ENCODE data around the gene SLC8A2.

SLC8A2 gene

DNA sequence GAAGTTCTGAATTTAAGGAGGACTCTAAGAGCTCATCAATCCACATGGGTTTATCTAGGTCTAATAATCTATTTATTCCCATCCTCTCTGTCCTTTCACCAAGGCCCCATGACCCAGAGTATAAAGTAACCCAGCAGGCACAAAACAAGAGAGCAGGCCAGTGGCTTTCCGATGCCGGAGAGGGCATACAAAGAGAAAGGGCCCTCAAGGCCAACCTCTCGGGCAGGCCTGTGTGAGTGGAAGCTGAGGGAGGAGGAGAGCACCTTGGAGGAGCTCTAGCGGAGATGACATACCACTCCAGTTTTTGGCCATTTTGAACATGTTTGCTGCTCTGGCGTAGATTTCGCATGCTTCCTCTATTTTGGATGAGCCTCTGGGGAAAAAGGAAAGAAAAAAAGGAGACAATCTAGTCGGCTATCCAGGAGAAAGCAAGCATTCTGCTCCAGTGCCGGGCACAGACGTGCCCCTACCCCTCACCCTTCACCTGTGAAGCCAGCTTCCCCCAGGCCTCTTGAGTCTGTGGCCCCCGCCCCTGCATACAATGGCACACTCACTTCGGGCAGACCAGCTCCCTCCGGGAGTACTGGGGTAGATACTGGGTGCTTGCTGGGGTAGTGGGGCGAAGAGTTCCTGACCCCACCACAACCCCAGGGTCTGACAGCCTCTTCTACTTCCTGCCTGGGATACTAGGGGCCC, 31.6 kb upstream of the SLC8A2 start:
- peaks cover 73% of the 10 kb centered on the region for H3K36me3 ChIP-seq
- no peak overlapping the region for H3K27ac ChIP-seq
- DNase-seq: no peak
- no peaks in the 10 kb centered on the region for H3K27me3 ChIP-seq (ENCODE audit: insufficient read depth, low read depth, severe bottlenecking)
- TF ChIP-seq CTCF (IDR thresholded peaks at IDR 0.05; ENCODE audit: low read depth, low read length): no peak
- no peak overlapping the region for H3K4me3 ChIP-seq (ENCODE audit: low read depth, low read length)
- H3K9me3 ChIP-seq (ENCODE audit: severe bottlenecking): no peaks in the 10 kb centered on the region

DNA sequence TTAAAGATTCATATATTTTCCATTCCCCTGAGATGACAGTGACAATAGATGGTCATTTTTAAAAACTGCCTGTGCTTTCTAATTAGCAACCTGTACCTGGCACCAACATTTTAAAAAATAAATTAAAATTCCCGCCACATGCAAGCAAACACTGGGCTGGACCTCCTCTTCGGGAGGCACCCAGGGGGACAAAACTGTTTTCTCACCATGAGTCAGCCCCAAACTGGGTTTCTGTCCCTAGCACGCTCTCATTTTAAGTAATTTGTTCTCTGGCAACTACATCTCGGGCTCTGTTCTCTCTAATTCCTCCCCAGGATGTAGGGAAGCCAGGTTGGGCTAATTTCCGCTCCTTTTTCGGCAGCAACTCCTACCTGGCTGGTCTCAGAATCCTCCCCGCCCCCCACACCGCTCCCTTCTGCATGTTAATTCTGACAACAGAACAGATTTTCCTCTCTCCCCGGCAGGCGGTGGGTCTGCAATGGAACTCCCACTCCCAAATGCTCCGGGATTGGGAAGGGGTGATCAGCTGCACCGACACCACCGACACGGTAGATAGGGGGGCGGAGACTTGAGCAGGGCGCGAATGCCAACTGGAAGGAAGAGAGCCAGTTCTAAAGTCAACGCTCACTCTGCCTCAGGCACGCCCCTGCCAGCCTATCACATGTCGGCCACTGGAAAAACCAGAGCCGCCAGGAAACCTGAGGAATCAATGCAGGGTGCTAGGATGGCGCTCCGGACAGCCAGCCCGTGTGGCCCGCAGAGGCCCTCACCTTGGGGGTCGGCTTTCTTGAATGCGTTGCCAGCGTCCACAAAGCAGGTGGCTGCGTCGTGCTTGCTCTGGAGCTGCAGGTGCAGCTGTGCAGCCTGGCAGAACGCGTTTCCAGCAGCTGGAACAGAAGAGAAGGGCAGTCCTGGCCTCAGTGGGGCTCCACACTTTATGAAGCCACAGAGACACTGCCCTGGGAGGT, 28.5 kb upstream of the SLC8A2 start:
- Histone ChIP-seq H3K36me3 (peaks cover 86% of the 10 kb centered on the region), H3K9me3 (ENCODE audit: severe bottlenecking) (no peaks in the 10 kb centered on the region), H3K27me3 (ENCODE audit: insufficient read depth, low read depth, severe bottlenecking) (no peaks in the 10 kb centered on the region), H3K4me3 (ENCODE audit: low read depth, low read length) (no peak overlapping the region), H3K27ac (peak overlapping the region; percentile 25; the same call in 1 of the 2 replicates)
- DNase-seq: no peak
- TF ChIP-seq CTCF (IDR thresholded peaks at IDR 0.05; ENCODE audit: low read depth, low read length): no peak

DNA sequence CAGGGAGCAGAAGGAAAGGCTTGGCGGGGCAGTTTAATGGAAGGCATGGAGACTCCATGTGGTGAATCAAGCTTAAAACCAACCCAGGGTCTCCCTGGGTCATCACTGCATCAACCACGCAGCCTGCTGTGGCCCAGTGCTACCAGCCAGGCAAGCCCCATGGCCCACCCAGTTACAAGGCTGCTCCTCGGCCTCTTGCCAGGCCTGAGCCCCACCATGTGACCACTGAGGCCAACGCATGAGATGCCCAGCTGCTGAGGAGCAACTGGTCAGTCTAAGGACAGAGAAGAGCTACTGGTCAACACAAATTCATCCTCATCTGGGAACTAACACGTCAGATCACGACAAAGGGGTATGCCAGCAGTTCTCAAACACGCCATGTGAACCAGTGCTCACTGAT, 27.7 kb upstream of the SLC8A2 start:
- no peak for TF ChIP-seq CTCF (IDR thresholded peaks at IDR 0.05; ENCODE audit: low read depth, low read length)
- no peak overlapping the region for H3K4me3 ChIP-seq (ENCODE audit: low read depth, low read length)

GRCh38 chr19:47498561-47498960, 26.9 kb upstream of the SLC8A2 start:
- H3K27me3 ChIP-seq (ENCODE audit: insufficient read depth, low read depth, severe bottlenecking): no peaks in the 10 kb centered on the region
- no peaks in the 10 kb centered on the region for H3K9me3 ChIP-seq (ENCODE audit: severe bottlenecking)
- no peak overlapping the region for H3K4me3 ChIP-seq (ENCODE audit: low read depth, low read length)
- peaks cover 82% of the 10 kb centered on the region for H3K36me3 ChIP-seq
- no peak for DNase-seq
- TF ChIP-seq CTCF (IDR thresholded peaks at IDR 0.05; ENCODE audit: low read depth, low read length): no peak
- H3K27ac ChIP-seq: peak overlapping the region; percentile 75; the same call in 1 of the 2 replicates

More for the DNA sequence above, 27.7 kb upstream of the SLC8A2 start:
- H3K27me3 ChIP-seq (ENCODE audit: insufficient read depth, low read depth, severe bottlenecking): no peaks in the 10 kb centered on the region
- peak overlapping the region; percentile 25; the same call in 1 of the 2 replicates for H3K27ac ChIP-seq
- peaks cover 79% of the 10 kb centered on the region for H3K36me3 ChIP-seq
- DNase-seq: no peak
- no peaks in the 10 kb centered on the region for H3K9me3 ChIP-seq (ENCODE audit: severe bottlenecking)

DNA sequence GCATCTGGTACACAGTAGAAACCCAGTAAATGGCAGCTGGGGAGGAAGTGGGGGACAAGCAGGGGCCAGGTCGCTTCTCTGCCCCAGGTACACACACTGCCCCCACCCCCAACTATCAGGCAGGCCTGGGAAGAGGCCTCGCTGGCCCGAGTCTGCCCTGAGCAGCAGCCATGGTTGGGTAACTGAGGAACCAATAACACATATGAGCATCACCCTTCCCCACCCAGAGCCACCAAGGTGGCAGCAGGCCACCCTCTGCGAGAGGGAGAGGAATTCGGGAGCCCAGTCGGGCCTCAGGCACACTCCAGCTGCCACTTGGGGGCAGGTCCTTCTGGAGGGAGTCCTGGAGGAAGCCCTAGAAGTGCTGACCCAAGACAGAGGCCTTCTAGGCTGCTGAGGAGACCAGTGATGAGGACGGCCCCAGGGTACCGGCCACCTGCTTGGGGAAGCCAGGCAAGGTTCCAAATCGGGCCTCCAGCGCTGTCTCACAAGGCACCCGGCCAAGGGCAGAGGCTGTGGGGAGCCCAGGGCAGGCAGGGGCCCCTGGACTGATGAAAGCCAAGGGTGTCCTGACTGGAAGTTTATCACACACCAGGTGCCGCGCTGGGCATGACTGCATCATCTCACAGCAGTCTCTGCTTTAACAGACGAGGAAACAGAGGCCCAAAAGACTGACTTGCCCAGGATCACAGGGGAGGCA, 26.3 kb upstream of the SLC8A2 start:
- H3K27ac ChIP-seq: peak overlapping the region; percentile 75
- no peak overlapping the region for H3K4me3 ChIP-seq (ENCODE audit: low read depth, low read length)
- no peaks in the 10 kb centered on the region for H3K27me3 ChIP-seq (ENCODE audit: insufficient read depth, low read depth, severe bottlenecking)
- H3K36me3 ChIP-seq: peaks cover 82% of the 10 kb centered on the region
- no peak for DNase-seq
- no peaks in the 10 kb centered on the region for H3K9me3 ChIP-seq (ENCODE audit: severe bottlenecking)
- no peak for TF ChIP-seq CTCF (IDR thresholded peaks at IDR 0.05; ENCODE audit: low read depth, low read length)

Data from WERI-Rb-1 (cell line).